Activated CD8-positive, alpha-beta T cell treated with anti-CD3 and anti-CD28 coated beads for 36 hours (primary cell): ENCODE results near the gene IL22. TPM values are rescaled to one million over a fixed set of nuclear protein-coding genes. Genes with fewer than 3 reads are reported as not detected.

ENCODE experiments used
- ATAC-seq: fragments of 200-7000 bp; cut with Tn5 transposase; one replicate; pipeline ENCODE4 v1.10.0; 2021; ENCODE audit warnings: mild to moderate bottlenecking, moderate library complexity
- CTCF ChIA-PET: fragments of 350-600 bp; sonication (Branson Sonifier 250); formaldehyde crosslinking; loops from one replicate; lab custom pipeline; 2021; ENCODE audit warnings: antibody characterized with exemption; lab: Charles Lee
- POLR2A ChIA-PET: fragments of 350-600 bp; sonication (Branson Sonifier 250); formaldehyde crosslinking; loops from one replicate; lab custom pipeline; 2021; ENCODE audit warnings: antibody characterized with exemption; lab: Charles Lee
- DNase-seq: peaks from one replicate; pipeline ENCODE4 v3.0.0-alpha.2; 2020
- H3K27ac Mint-ChIP-seq: one replicate; pipeline ENCODE4 v1.8.0; 2021; ENCODE audit warnings: mild to moderate bottlenecking, mixed read lengths
- H3K27me3 Mint-ChIP-seq: one replicate; pipeline ENCODE4 v1.8.0; 2021; ENCODE audit warnings: mixed read lengths
- H3K36me3 Mint-ChIP-seq: one replicate; pipeline ENCODE4 v1.8.0; 2021; ENCODE audit warnings: low read depth, mixed read lengths
- H3K4me1 Mint-ChIP-seq: one replicate; pipeline ENCODE4 v1.8.0; 2021; ENCODE audit warnings: low read depth, mixed read lengths
- H3K4me3 Mint-ChIP-seq: one replicate; pipeline ENCODE4 v1.8.0; 2021; ENCODE audit warnings: mild to moderate bottlenecking, moderate library complexity, mixed read lengths
- H3K9me3 Mint-ChIP-seq: one replicate; pipeline ENCODE4 v1.8.0; 2021; ENCODE audit warnings: mixed read lengths
- CTCF ChIP-seq: fragments of 200-600 bp; IDR thresholded peaks from one replicate; pipeline ENCODE4 v1.8.0; 2022; ENCODE audit warnings: antibody characterized with exemption, mild to moderate bottlenecking
- intact Hi-C: fragments of 100-400 bp; cut with micrococcal nuclease; formaldehyde crosslinking; loops from one replicate; pipeline ENCODE4 v1.10.0; 2022
- total RNA-seq, 2 experiments: library from RNA; stranded (reverse); gene quantifications; one replicate each; pipeline ENCODE4 v1.2.3, GENCODE V29; 2021

Gene IL22
- total RNA-seq, 2 experiments from 2014 or later = not detected

- Mint-ChIP-seq H3K9me3 (no peaks in the 10 kb centered on the region), H3K4me3 (no peak overlapping the region), H3K27me3 (no peaks in the 10 kb centered on the region), H3K4me1 (peaks cover 45% of the 10 kb centered on the region), H3K36me3 (no peaks in the 10 kb centered on the region), H3K27ac (no peak overlapping the region)
- ATAC-seq (peak; percentile 49), DNase-seq (no peak)
- intact Hi-C loops = loop anchor here (10.0 kb wide), 1 partner anchor 156 kb away; no protein-coding TSS in a partner anchor
- TF ChIP-seq CTCF = no peak
- CTCF ChIA-PET = interaction anchor here (1.2 kb wide), 1 partner anchor 116 kb away, joined by 4 read pairs; no protein-coding TSS in a partner anchor
- POLR2A ChIA-PET = interaction anchor here (1.4 kb wide), 1 partner anchor 38 kb away, joined by 4 read pairs; no protein-coding TSS in a partner anchor
Observed at GRCh38 chr12:68200854-68201253, 52.5 kb downstream of the IL22 start.

- TF ChIP-seq CTCF = no peak
- H3K4me3 Mint-ChIP-seq = peak overlapping the region; percentile 66
- ChIA-PET POLR2A (no interaction called here), CTCF (interaction anchor here (1.0 to 1.2 kb wide), 2 partner anchors 118 to 197 kb away, joined by 3 to 4 read pairs; no protein-coding TSS in a partner anchor)
- peaks cover 49% of the 10 kb centered on the region for H3K4me1 Mint-ChIP-seq
- H3K9me3 Mint-ChIP-seq = no peaks in the 10 kb centered on the region
- no peaks in the 10 kb centered on the region for H3K36me3 Mint-ChIP-seq
- peak overlapping the region; percentile 95 for H3K27ac Mint-ChIP-seq
- H3K27me3 Mint-ChIP-seq = no peaks in the 10 kb centered on the region
- no peak for ATAC-seq
- DNase-seq = no peak
- intact Hi-C loops = no loop called here
Observed at GRCh38 chr12:68199127-68199526, 54.3 kb downstream of the IL22 start.

GRCh38 chr12:68198507-68199086, 54.8 kb downstream of the IL22 start:
- H3K36me3 Mint-ChIP-seq = no peaks in the 10 kb centered on the region
- ATAC-seq (peak; percentile 59), DNase-seq (peak; percentile 44)
- intact Hi-C loops = no loop called here
- POLR2A ChIA-PET = no interaction called here
- no peak for TF ChIP-seq CTCF
- H3K27ac Mint-ChIP-seq = peak overlapping the region; percentile 95
- H3K4me3 Mint-ChIP-seq = peak overlapping the region; percentile 66
- no peaks in the 10 kb centered on the region for H3K9me3 Mint-ChIP-seq
- peaks cover 47% of the 10 kb centered on the region for H3K4me1 Mint-ChIP-seq
- CTCF ChIA-PET = interaction anchor here (1.0 to 2.0 kb wide), 3 partner anchors 119 to 197 kb away, joined by 3 to 13 read pairs (median 4); no protein-coding TSS in a partner anchor
- H3K27me3 Mint-ChIP-seq = no peaks in the 10 kb centered on the region

Other genes starting within 250 kb of the IL22 start
- 10 to 100 TPM; 42.7 to 43.6 TPM for gene IFNG, start 93.9 kb downstream of the IL22 start, total RNA-seq
- gene IL26, start 27.8 kb downstream of the IL22 start, total RNA-seq = not detected
- gene MDM1, start 78.8 kb upstream of the IL22 start, total RNA-seq = 10 to 100 TPM; 15.4 to 17.9 TPM